ENCODE data around the gene TGFA.

GRCh38 chr2:70443726-70444125, 109.9 kb downstream of the TGFA start:
- TF ChIP-seq CTCF (conservative IDR thresholded peaks at IDR 0.05 in 1 of 2, IDR thresholded peaks at IDR 0.05 in 1 of 2; ENCODE audit: low read depth in 1 of 2, low read length in 2 of 2): no peak
- TF ChIP-seq EZH2 (IDR thresholded peaks at IDR 0.05; ENCODE audit: low read length, missing control alignments): no peak

All from fibroblast of lung (primary cell).